K562 (cell line): Measurements from ENCODE around the gene GMPR. TPM values are rescaled to one million over a fixed set of nuclear protein-coding genes. Genes with fewer than 3 reads are reported as not detected.

Source experiments
- ATAC-seq: fragments of 200-7000 bp; cut with Tn5 transposase; 3 replicates; pipeline ENCODE4 v1.9.1; 2020; ENCODE audit warnings: moderate library complexity
- BruUV-seq: library from RNA; stranded (reverse); fragments of 400-500 nt; replicated peaks from 2 replicates; lab custom pipeline; 2021; lab: Mats Ljungman, UMichigan
- CTCF ChIA-PET: fragments of 300-600 bp; formaldehyde crosslinking; extraction: SDS; loops from one replicate; lab custom pipeline; 2021; ENCODE audit warnings: low intra/inter-chr PET ratio; lab: Yijun Ruan, JAX
- POLR2A ChIA-PET: fragments of 300-600, 350-650 bp; sonication (Branson Sonifier 250); formaldehyde crosslinking; extraction: SDS; loops from one replicate; lab custom pipeline; 2021; ENCODE audit warnings: antibody characterized with exemption, inconsistent platforms; lab: Yijun Ruan, JAX
- DNase-seq, 4 experiments: peaks; one replicate each; pipeline versions ENCODE4 v3.0.0 to v3.0.0-alpha.2; 2011 to 2018; ENCODE audit warnings: low spot score in 3 of 4, mixed read lengths in 3 of 4; ENCODE audit errors: extremely low read depth in 1 of 4
- FAIRE-seq: peaks from 2 replicates; lab custom pipeline; 2011; peaks lifted over from hg19 to GRCh38; lab: Jason Lieb, UNC
- H2AFZ ChIP-seq: 2 replicates; pipeline ENCODE4 v1.6.0; 2011; ENCODE audit warnings: low read depth, low read length, control low read depth, inconsistent platforms
- H3K27ac ChIP-seq: fragments of 200-600 bp; 3 replicates; pipeline ENCODE4 v1.8.0; 2011; ENCODE audit warnings: low read depth, mild to moderate bottlenecking, control low read depth, inconsistent platforms, low read length, moderate library complexity, mixed read lengths; ENCODE audit errors: extremely low read depth
- H3K27me3 ChIP-seq, 2 experiments: fragments of 300-600 bp in 1 of 2; 2 replicates in 1 of 2; 3 replicates in 1 of 2; pipeline versions ENCODE4 v1.6.0 to v1.8.0; 2011; ENCODE audit warnings: inconsistent platforms in 2 of 2, low read length in 2 of 2, mild to moderate bottlenecking in 1 of 2, mixed read lengths in 1 of 2, moderate library complexity in 1 of 2; ENCODE audit not compliant: control insufficient read depth in 2 of 2, insufficient read depth in 2 of 2
- H3K36me3 ChIP-seq: fragments of 300-600 bp; 3 replicates; pipeline ENCODE4 v1.8.0; 2011; ENCODE audit warnings: mild to moderate bottlenecking, low read length, inconsistent platforms; ENCODE audit not compliant: control insufficient read depth, insufficient read depth
- H3K4me1 ChIP-seq, 2 experiments: fragments of 200-600 bp in 1 of 2; replicated peaks in 1 of 2; 2 replicates in 1 of 2; 3 replicates in 1 of 2; pipeline versions ENCODE4 v1.5.1 to v1.8.0; 2011; ENCODE audit warnings: inconsistent platforms in 2 of 2, low read length in 2 of 2, mild to moderate bottlenecking in 1 of 2, mixed read lengths in 1 of 2, moderate library complexity in 1 of 2; ENCODE audit not compliant: control insufficient read depth in 2 of 2, insufficient read depth in 2 of 2
- H3K4me2 ChIP-seq: 2 replicates; pipeline ENCODE4 v1.6.1; 2011; ENCODE audit warnings: low read length, control low read depth, inconsistent platforms, mixed read lengths; ENCODE audit not compliant: insufficient read depth
- H3K4me3 ChIP-seq: fragments of 200-600 bp; sonication (generic), shearing (Covaris generic); 2 replicates; pipeline ENCODE4 v1.5.1; 2016; ENCODE audit warnings: control low read depth, inconsistent platforms
- H3K79me2 ChIP-seq: fragments of 200-600 bp; 3 replicates; pipeline ENCODE4 v1.8.0; 2011; ENCODE audit warnings: low read length, inconsistent platforms; ENCODE audit not compliant: control insufficient read depth, insufficient read depth
- H3K9ac ChIP-seq, 2 experiments: 2 replicates each; pipeline versions ENCODE4 v1.6.0 to v1.6.1; 2011; ENCODE audit warnings: low read depth in 2 of 2, low read length in 2 of 2, control low read depth in 1 of 2, inconsistent platforms in 1 of 2, mild to moderate bottlenecking in 1 of 2, mixed read lengths in 1 of 2; ENCODE audit not compliant: insufficient read depth in 1 of 2
- H3K9me1 ChIP-seq: one replicate; pipeline ENCODE4 v1.6.0; 2011; ENCODE audit warnings: inconsistent platforms, mild to moderate bottlenecking, low read length, moderate library complexity; ENCODE audit not compliant: control insufficient read depth, insufficient read depth
- H3K9me3 ChIP-seq: replicated peaks from 2 replicates; pipeline ENCODE4 v1.5.1; 2011; ENCODE audit warnings: low read depth, low read length, inconsistent platforms; ENCODE audit not compliant: control insufficient read depth, insufficient read depth
- H4K20me1 ChIP-seq: replicated peaks from 2 replicates; pipeline ENCODE4 v1.6.1; 2011; ENCODE audit warnings: low read length, inconsistent platforms, mixed read lengths; ENCODE audit not compliant: control insufficient read depth, insufficient read depth
- ATF3 ChIP-seq, 2 experiments: fragments of 450-650 bp in 1 of 2; sonication (generic) in 1 of 2; formaldehyde crosslinking in 1 of 2; IDR thresholded peaks in 1 of 2; conservative IDR thresholded peaks in 1 of 2; 2 replicates each; pipeline versions ENCODE4 v1.6.1 to v1.8.1; 2016 to 2023; ENCODE audit warnings: mild to moderate bottlenecking in 2 of 2, moderate library complexity in 2 of 2, inconsistent platforms in 1 of 2, missing genetic modification reagents in 1 of 2
- CBX2 ChIP-seq: fragments of 200-600 bp; sonication (generic); IDR thresholded peaks from one replicate; pipeline ENCODE4 v1.6.1; 2012; ENCODE audit warnings: mild to moderate bottlenecking, low read length, inconsistent platforms; ENCODE audit not compliant: insufficient read depth, poor library complexity, severe bottlenecking
- CCAR2 ChIP-seq: fragments of 200-400 bp; formaldehyde crosslinking; IDR thresholded peaks from 2 replicates; pipeline ENCODE4 v1.6.1; 2017; ENCODE audit warnings: mild to moderate bottlenecking, low read depth, low read length
- CEBPB ChIP-seq: fragments of 450-650 bp; IDR thresholded peaks from 2 replicates; pipeline ENCODE4 v1.6.1; 2016; ENCODE audit warnings: missing genetic modification characterization, missing compliant biosample characterization
- ELF4 ChIP-seq: fragments of 450-650 bp; formaldehyde crosslinking; IDR thresholded peaks from 2 replicates; pipeline ENCODE4 v1.4.0; 2022; ENCODE audit warnings: missing genetic modification characterization
- HDAC3 ChIP-seq: fragments of 450-650 bp; IDR thresholded peaks from 2 replicates; pipeline ENCODE4 v1.6.1; 2018; ENCODE audit warnings: borderline replicate concordance, mild to moderate bottlenecking, moderate library complexity; ENCODE audit not compliant: partially characterized antibody
- IRF2 ChIP-seq: sonication (generic); formaldehyde crosslinking; IDR thresholded peaks from 2 replicates; pipeline ENCODE4 v1.8.1; 2022; ENCODE audit warnings: mild to moderate bottlenecking, missing genetic modification reagents
- MEF2D ChIP-seq: conservative IDR thresholded peaks from 2 replicates; pipeline ENCODE4 v1.6.1; 2016; ENCODE audit warnings: low read depth, missing genetic modification characterization, missing compliant biosample characterization
- PML ChIP-seq: IDR thresholded peaks from 2 replicates; pipeline ENCODE4 v1.6.1; 2012; ENCODE audit warnings: low read length, inconsistent platforms
- PRDM10 ChIP-seq: fragments of 450-650 bp; IDR thresholded peaks from 2 replicates; pipeline ENCODE4 v1.6.1; 2018; ENCODE audit not compliant: partially characterized antibody
- SMARCB1 ChIP-seq: IDR thresholded peaks from 2 replicates; pipeline ENCODE4 v1.6.1; 2011; ENCODE audit warnings: improper control_type of control experiment, low read depth; ENCODE audit not compliant: insufficient read length
- SMARCC2 ChIP-seq: fragments of 450-650 bp; IDR thresholded peaks from 2 replicates; pipeline ENCODE4 v1.6.1; 2017; ENCODE audit warnings: antibody characterized with exemption, moderate library complexity, mild to moderate bottlenecking, low read depth
- SREBF1 ChIP-seq: fragments of 150-350 bp; IDR thresholded peaks from 2 replicates; pipeline ENCODE4 v1.6.1; 2014; ENCODE audit warnings: antibody characterized with exemption, low read depth, low read length, borderline replicate concordance
- YBX1 ChIP-seq: fragments of 450-650 bp; IDR thresholded peaks from 2 replicates; pipeline ENCODE4 v1.7.1; 2016; ENCODE audit warnings: mild to moderate bottlenecking
- ZNF445 ChIP-seq: fragments of 250-450 bp; sonication (Bioruptor Pico); IDR thresholded peaks from 2 replicates; pipeline ENCODE4 v1.4.0; 2020; ENCODE audit warnings: low read depth, mild to moderate bottlenecking, moderate library complexity
- WGBS: fragments of 100-300 bp; shearing (Covaris generic); methylation state at CpG from one replicate; pipeline ENCODE4 v1.1.6; 2016; ENCODE audit warnings: low coverage, mixed read lengths; ENCODE audit not compliant: insufficient coverage; ENCODE audit errors: missing lambda C conversion rate; 5-methylcytosine and 5-hydroxymethylcytosine counted together
- in situ Hi-C: fragments of 300-500 bp; cut with MboI; formaldehyde crosslinking; loops from 4 replicates; pipeline ENCODE4 v1.15.0; 2018; ENCODE audit warnings: inconsistent platforms, mixed read lengths
- intact Hi-C: fragments of 100-400 bp; cut with micrococcal nuclease; formaldehyde crosslinking; loops from 2 replicates; pipeline ENCODE4 v1.14.2; 2022
- polyA plus RNA-seq, 8 experiments: library from polyadenylated mRNA; depleted of rRNA in 4 of 8; stranded (reverse) in 5 of 8; unstranded in 3 of 8; fragments of >200 nt; fragmentation: Nextera tagmentation in 2 of 8; fragmentation: Illumina TruSeq in 1 of 8; extraction: Ambion mirVana in 2 of 8; extraction: Trizol in 1 of 8; gene quantifications; 2 replicates each; pipeline versions ENCODE4 v1.2.1 to v1.2.3, GENCODE V29; 2011 to 2014; ENCODE audit warnings: inconsistent platforms in 1 of 8, missing spikeins in 1 of 8
- total RNA-seq, 7 experiments: library from RNA; depleted of rRNA in 6 of 7; stranded (reverse); fragments of >200 nt in 6 of 7; fragmentation: Illumina TruSeq in 2 of 7; extraction: Trizol in 2 of 7; gene quantifications; 2 replicates each; pipeline versions ENCODE4 v1.2.1 to v1.2.3, GENCODE V29; 2011 to 2021; ENCODE audit warnings: low replicate concordance in 1 of 7
- TF ChIP-seq, protein P1 (sequence below): fragments of 450-650 bp; formaldehyde crosslinking; conservative IDR thresholded peaks from 2 replicates; pipeline ENCODE4 v1.4.0; 2022; ENCODE audit warnings: mild to moderate bottlenecking, missing genetic modification characterization

Gene GMPR
- total and polyA plus RNA-seq, 9 of the 15 experiments (the other 6 are each of a cell fraction or from before 2014, with no cell fraction given) = 34.6 to 83.7 (median 49.8) TPM

- in situ Hi-C loops (no loop called here), intact Hi-C loops (no loop called here)
- Histone ChIP-seq H3K27ac (no peak overlapping the region), H4K20me1 (no peaks in the 10 kb centered on the region), H3K79me2 (no peaks in the 10 kb centered on the region), H3K4me3 (no peak overlapping the region), H3K9me1 (no peaks in the 10 kb centered on the region), H3K9me3 (no peaks in the 10 kb centered on the region), H3K4me2 (no peak overlapping the region), H3K9ac (no peak overlapping the region), H3K36me3 (no peaks in the 10 kb centered on the region), H3K4me1 (no peaks in the 10 kb centered on the region; a peak in 3 of 5 replicates), H2AFZ (peak overlapping the region; percentile 69), H3K27me3 (no peaks in the 10 kb centered on the region; a peak in 1 of 5 replicates)
- POLR2A ChIA-PET = interaction anchor here (0.6 to 2.5 kb wide), 4 partner anchors 10 to 65 kb away, joined by 3 to 8 read pairs (median 4); no protein-coding TSS in a partner anchor
- FAIRE-seq (no peak), ATAC-seq (no peak), DNase-seq (no peak)
- CTCF ChIA-PET = no interaction called here
- BruUV-seq = no TSS peak
- 59% methylated on average over 14 of the region's 14 CpGs for WGBS
- TF ChIP-seq PRDM10 = peak; percentile 27
- no peak for TF ChIP-seq HDAC3
- TF ChIP-seq CEBPB (tag) = peak; percentile 71
- no peak for TF ChIP-seq IRF2 (CRISPR knock-in tag)
- TF ChIP-seq SMARCC2 = no peak
- no peak for TF ChIP-seq SREBF1
- TF ChIP-seq SMARCB1 = no peak
- TF ChIP-seq ATF3 (IDR thresholded peaks at IDR 0.05) = peak; percentile 41; the same call in 1 of the 2 replicates
- TF ChIP-seq ATF3 (CRISPR knock-in tag; conservative IDR thresholded peaks at IDR 0.05) = no peak
- TF ChIP-seq PML = no peak
- no peak for TF ChIP-seq ZNF445 (CRISPR knock-in tag)
- TF ChIP-seq CCAR2 = no peak
- TF ChIP-seq, protein P1, sequence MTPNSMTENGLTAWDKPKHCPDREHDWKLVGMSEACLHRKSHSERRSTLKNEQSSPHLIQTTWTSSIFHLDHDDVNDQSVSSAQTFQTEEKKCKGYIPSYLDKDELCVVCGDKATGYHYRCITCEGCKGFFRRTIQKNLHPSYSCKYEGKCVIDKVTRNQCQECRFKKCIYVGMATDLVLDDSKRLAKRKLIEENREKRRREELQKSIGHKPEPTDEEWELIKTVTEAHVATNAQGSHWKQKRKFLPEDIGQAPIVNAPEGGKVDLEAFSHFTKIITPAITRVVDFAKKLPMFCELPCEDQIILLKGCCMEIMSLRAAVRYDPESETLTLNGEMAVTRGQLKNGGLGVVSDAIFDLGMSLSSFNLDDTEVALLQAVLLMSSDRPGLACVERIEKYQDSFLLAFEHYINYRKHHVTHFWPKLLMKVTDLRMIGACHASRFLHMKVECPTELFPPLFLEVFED (CRISPR knock-in tag) = no peak
- no peak for TF ChIP-seq CBX2
- TF ChIP-seq MEF2D = no peak
- no peak for TF ChIP-seq ELF4 (CRISPR knock-in tag)
- no peak for TF ChIP-seq YBX1
Observed at GRCh38 chr6:16196260-16196983, 42.0 kb upstream of the GMPR start.
